ENCODE results near the gene ALOX12B.

ALOX12B gene

GRCh38 chr17:8064561-8065019 is 22.9 kb downstream of the ALOX12B start:
- H3K27me3 ChIP-seq (ENCODE audit: insufficient read depth, low read length): no peaks in the 10 kb centered on the region
- no peaks in the 10 kb centered on the region for H3K36me3 ChIP-seq (ENCODE audit: insufficient read depth, low read length)
- H3K79me2 ChIP-seq (ENCODE audit: insufficient read depth, low read length): no peaks in the 10 kb centered on the region
- H2AFZ ChIP-seq (ENCODE audit: low read length): no peak overlapping the region
- H3K4me3 ChIP-seq (ENCODE audit: low read depth, low read length, poor library complexity, severe bottlenecking): no peak overlapping the region
- no peaks in the 10 kb centered on the region for H3K4me1 ChIP-seq (ENCODE audit: insufficient read depth, low read length, severe bottlenecking)
- H3K9me2 ChIP-seq (ENCODE audit: low read depth, low read length): no peaks in the 10 kb centered on the region
- TF ChIP-seq CTCF (IDR thresholded peaks at IDR 0.05; ENCODE audit: low read length): no peak
- TF ChIP-seq EZH2 (IDR thresholded peaks at IDR 0.05; ENCODE audit: borderline replicate concordance, low read length): no peak
- no peak overlapping the region for H3K4me2 ChIP-seq (ENCODE audit: low read length)
- H3K9ac ChIP-seq (ENCODE audit: low read length): no peak overlapping the region
- H3K27ac ChIP-seq (ENCODE audit: low read depth, low read length, poor library complexity, severe bottlenecking): no peak overlapping the region
- H4K20me1 ChIP-seq (ENCODE audit: insufficient read depth, low read length): no peaks in the 10 kb centered on the region
- H3K9me3 ChIP-seq (ENCODE audit: low read length): no peaks in the 10 kb centered on the region
- no peaks in the 10 kb centered on the region for H3F3A ChIP-seq (ENCODE audit: insufficient read depth, low read length)

- H3K27me3 ChIP-seq (ENCODE audit: insufficient read depth, low read length): no peaks in the 10 kb centered on the region
- H3K4me3 ChIP-seq (ENCODE audit: low read depth, low read length, poor library complexity, severe bottlenecking): no peak overlapping the region
- no peaks in the 10 kb centered on the region for H3K9me2 ChIP-seq (ENCODE audit: low read depth, low read length)
- H3K9me3 ChIP-seq (ENCODE audit: low read length): no peaks in the 10 kb centered on the region
- H4K20me1 ChIP-seq (ENCODE audit: insufficient read depth, low read length): no peaks in the 10 kb centered on the region
- H3K36me3 ChIP-seq (ENCODE audit: insufficient read depth, low read length): no peaks in the 10 kb centered on the region
- no peak overlapping the region for H3K9ac ChIP-seq (ENCODE audit: low read length)
- no peak overlapping the region for H3K4me2 ChIP-seq (ENCODE audit: low read length)
- H3F3A ChIP-seq (ENCODE audit: insufficient read depth, low read length): no peaks in the 10 kb centered on the region
- TF ChIP-seq EZH2 (IDR thresholded peaks at IDR 0.05; ENCODE audit: borderline replicate concordance, low read length): no peak
- no peak for TF ChIP-seq CTCF (IDR thresholded peaks at IDR 0.05; ENCODE audit: low read length)
- H3K79me2 ChIP-seq (ENCODE audit: insufficient read depth, low read length): no peaks in the 10 kb centered on the region
- H3K27ac ChIP-seq (ENCODE audit: low read depth, low read length, poor library complexity, severe bottlenecking): no peak overlapping the region
- H3K4me1 ChIP-seq (ENCODE audit: insufficient read depth, low read length, severe bottlenecking): no peaks in the 10 kb centered on the region
- H2AFZ ChIP-seq (ENCODE audit: low read length): no peak overlapping the region
Observed at GRCh38 chr17:8063761-8064534, 23.6 kb downstream of the ALOX12B start.

- H3K4me3 ChIP-seq (ENCODE audit: low read depth, low read length, poor library complexity, severe bottlenecking): no peak overlapping the region
- H2AFZ ChIP-seq (ENCODE audit: low read length): no peak overlapping the region
- H3K36me3 ChIP-seq (ENCODE audit: insufficient read depth, low read length): no peaks in the 10 kb centered on the region
- no peaks in the 10 kb centered on the region for H3K9me3 ChIP-seq (ENCODE audit: low read length)
- no peaks in the 10 kb centered on the region for H4K20me1 ChIP-seq (ENCODE audit: insufficient read depth, low read length)
- peaks cover 1% of the 10 kb centered on the region for H3K4me1 ChIP-seq (ENCODE audit: insufficient read depth, low read length, severe bottlenecking)
- H3K79me2 ChIP-seq (ENCODE audit: insufficient read depth, low read length): no peaks in the 10 kb centered on the region
- H3K9ac ChIP-seq (ENCODE audit: low read length): no peak overlapping the region
- H3K27ac ChIP-seq (ENCODE audit: low read depth, low read length, poor library complexity, severe bottlenecking): no peak overlapping the region
- H3K27me3 ChIP-seq (ENCODE audit: insufficient read depth, low read length): no peaks in the 10 kb centered on the region
- no peaks in the 10 kb centered on the region for H3F3A ChIP-seq (ENCODE audit: insufficient read depth, low read length)
- TF ChIP-seq CTCF (IDR thresholded peaks at IDR 0.05; ENCODE audit: low read length) (no peak), EZH2 (IDR thresholded peaks at IDR 0.05; ENCODE audit: borderline replicate concordance, low read length) (no peak)
- H3K4me2 ChIP-seq (ENCODE audit: low read length): no peak overlapping the region
- no peaks in the 10 kb centered on the region for H3K9me2 ChIP-seq (ENCODE audit: low read depth, low read length)
Observed at GRCh38 chr17:8062807-8063483, 24.6 kb downstream of the ALOX12B start.

Measured in OCI-LY1 (cell line).